GM23338 (cell line): ENCODE data around the gene NELFB. TPM values are rescaled to one million over a fixed set of nuclear protein-coding genes. Genes with fewer than 3 reads are reported as not detected.
A peak's percentile ranks its signal among the peaks of the same experiment; 100 is the strongest.

Experiments used
- ATAC-seq: fragments of 200-7000 bp; cut with Tn5 transposase; 3 replicates; pipeline ENCODE4 v1.9.1; 2020
- DNase-seq: peaks from one replicate; pipeline ENCODE4 v3.0.0-alpha.2; 2015; ENCODE audit warnings: low spot score
- H2AFZ ChIP-seq: fragments of 200-600 bp; sonication (generic); 2 replicates; pipeline ENCODE4 v1.8.0; 2016; ENCODE audit warnings: antibody characterized with exemption, mild to moderate bottlenecking, moderate library complexity
- H3F3A ChIP-seq: fragments of 200-600 bp; sonication (generic); replicated peaks from 2 replicates; pipeline ENCODE4 v1.8.0; 2017; ENCODE audit warnings: antibody characterized with exemption, mixed run types, low read depth
- H3K27ac ChIP-seq: fragments of 200-600 bp; sonication (generic); 2 replicates; pipeline ENCODE4 v1.6.1; 2016; ENCODE audit warnings: low read depth
- H3K27me3 ChIP-seq: fragments of 200-600 bp; sonication (generic); 2 replicates; pipeline ENCODE4 v1.8.0; 2016; ENCODE audit warnings: mild to moderate bottlenecking, mixed run types, moderate library complexity; ENCODE audit not compliant: insufficient read depth
- H3K36me3 ChIP-seq: fragments of 200-600 bp; sonication (generic); 2 replicates; pipeline ENCODE4 v1.8.0; 2016; ENCODE audit warnings: mild to moderate bottlenecking; ENCODE audit not compliant: insufficient read depth
- H3K4me1 ChIP-seq: fragments of 200-600 bp; sonication (generic); 2 replicates; pipeline ENCODE4 v1.8.0; 2016; ENCODE audit warnings: mild to moderate bottlenecking, moderate library complexity; ENCODE audit not compliant: insufficient read depth
- H3K4me2 ChIP-seq: fragments of 200-600 bp; sonication (generic); 2 replicates; pipeline ENCODE4 v1.7.1; 2017; ENCODE audit warnings: mixed run types
- H3K4me3 ChIP-seq: fragments of 200-600 bp; sonication (generic); 2 replicates; pipeline ENCODE4 v1.6.1; 2016; ENCODE audit warnings: mixed run types
- H3K79me2 ChIP-seq: fragments of 200-600 bp; sonication (generic); replicated peaks from 2 replicates; pipeline ENCODE4 v1.8.0; 2017; ENCODE audit warnings: mild to moderate bottlenecking; ENCODE audit not compliant: insufficient read depth
- H3K9me2 ChIP-seq: fragments of 200-600 bp; sonication (generic); 2 replicates; pipeline ENCODE4 v1.8.0; 2017; ENCODE audit not compliant: insufficient read depth
- H4K20me1 ChIP-seq: fragments of 200-600 bp; sonication (generic); replicated peaks from 2 replicates; pipeline ENCODE4 v1.8.0; 2017; ENCODE audit warnings: mild to moderate bottlenecking; ENCODE audit not compliant: insufficient read depth
- H3K27ac Mint-ChIP-seq: 2 replicates; pipeline ENCODE4 v1.8.0; 2020; ENCODE audit warnings: inconsistent platforms, mild to moderate bottlenecking, moderate library complexity, mixed read lengths
- H3K27me3 Mint-ChIP-seq: 3 replicates; pipeline ENCODE4 v1.8.0; 2022; ENCODE audit warnings: low read depth, mild to moderate bottlenecking, moderate library complexity, mixed read lengths, inconsistent platforms; ENCODE audit not compliant: insufficient read depth, poor library complexity
- H3K36me3 Mint-ChIP-seq: 3 replicates; pipeline ENCODE4 v1.8.0; 2021; ENCODE audit warnings: low read depth, mild to moderate bottlenecking, inconsistent platforms, moderate library complexity, mixed read lengths
- H3K4me1 Mint-ChIP-seq: 3 replicates; pipeline ENCODE4 v1.8.0; 2020; ENCODE audit warnings: mild to moderate bottlenecking, inconsistent platforms, mixed read lengths
- H3K4me3 Mint-ChIP-seq: 3 replicates; pipeline ENCODE4 v1.8.0; 2021; ENCODE audit warnings: moderate library complexity, mild to moderate bottlenecking, inconsistent platforms, mixed read lengths
- H3K9me3 Mint-ChIP-seq: 3 replicates; pipeline ENCODE4 v1.8.0; 2020; ENCODE audit warnings: moderate library complexity, mild to moderate bottlenecking, inconsistent platforms, mixed read lengths
- EZH2phosphoT487 ChIP-seq: fragments of 200-600 bp; sonication (generic); IDR thresholded peaks from one replicate; pipeline ENCODE4 v1.8.1; 2018; ENCODE audit warnings: antibody characterized with exemption; ENCODE audit not compliant: unreplicated experiment
- POLR2AphosphoS5 ChIP-seq: IDR thresholded peaks from 2 replicates; pipeline ENCODE4 v1.6.1; 2016; ENCODE audit warnings: antibody characterized with exemption, low read depth
- STAT1 ChIP-seq: IDR thresholded peaks from one replicate; pipeline ENCODE4 v1.6.1; 2016; ENCODE audit warnings: antibody characterized with exemption; ENCODE audit not compliant: unreplicated experiment
- ZNF114 ChIP-seq: fragments of 250-450 bp; sonication (Bioruptor Pico); IDR thresholded peaks from 2 replicates; pipeline ENCODE4 v1.5.0; 2020; ENCODE audit warnings: mild to moderate bottlenecking, moderate library complexity
- ZNF331 ChIP-seq: fragments of 250-450 bp; sonication (Bioruptor Pico); IDR thresholded peaks from 2 replicates; pipeline ENCODE4 v1.5.0; 2020; ENCODE audit warnings: low read depth, mild to moderate bottlenecking, moderate library complexity
- ZNF462 ChIP-seq: fragments of 250-450 bp; sonication (Bioruptor Pico); IDR thresholded peaks from 2 replicates; pipeline ENCODE4 v1.5.0; 2020; ENCODE audit warnings: mild to moderate bottlenecking, moderate library complexity
- polyA plus RNA-seq: library from polyadenylated mRNA; unstranded; fragments of >200 nt; fragmentation: Nextera tagmentation; extraction: Ambion mirVana; gene quantifications from 2 replicates; pipeline ENCODE4 v1.2.1, GENCODE V29; 2016
- total RNA-seq: library from RNA; depleted of rRNA; stranded (reverse); fragments of >200 nt; shearing (Covaris generic); gene quantifications from 2 replicates; pipeline ENCODE4 v1.2.3, GENCODE V29; 2014
- TF ChIP-seq, protein P1 (sequence below), 2 experiments: fragments of 200-600 bp in 1 of 2; sonication (generic) in 1 of 2; conservative IDR thresholded peaks; 2 replicates each; pipeline versions ENCODE4 v1.5.1 to v1.6.1; 2016 to 2017; ENCODE audit warnings: antibody characterized with exemption in 2 of 2, low read depth in 2 of 2, mild to moderate bottlenecking in 2 of 2, moderate library complexity in 1 of 2

The NELFB gene
- total and polyA plus RNA-seq, 2 experiments from 2014 or later, result 30.0 to 97.3 TPM

DNA sequence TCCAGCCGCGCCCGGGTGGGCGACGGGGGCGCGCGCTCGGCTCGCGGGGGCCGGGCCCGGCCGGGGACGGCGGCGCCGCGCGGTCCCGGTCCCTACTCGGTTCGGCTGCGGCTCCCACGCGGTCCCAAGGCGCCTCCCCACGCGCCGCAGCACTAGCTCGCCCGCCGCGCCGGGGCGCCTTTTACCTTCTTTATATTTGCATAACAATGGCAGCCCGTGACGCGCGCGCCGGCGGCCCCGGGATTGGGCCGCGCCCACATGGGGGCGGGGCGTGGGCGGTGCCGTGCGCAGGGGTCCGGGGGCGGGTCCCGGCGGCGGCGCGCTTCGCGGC lies 47.0 kb downstream of the NELFB start, which contains the start of gene NRARP (continued):
- TF ChIP-seq POLR2AphosphoS5, result peak; percentile 83

GRCh38 chr9:137302449-137303150 lies 47.5 kb downstream of the NELFB start:
- peaks cover 24% of the 10 kb centered on the region for H3K27me3 Mint-ChIP-seq
- H3K4me1 Mint-ChIP-seq, result peaks cover 44% of the 10 kb centered on the region
- Histone ChIP-seq H2AFZ (no peak overlapping the region), H3K27me3 (peaks cover 15% of the 10 kb centered on the region), H3K9me2 (no peaks in the 10 kb centered on the region), H3K4me3 (peak overlapping the region; percentile 62), H3K4me1 (peaks cover 42% of the 10 kb centered on the region), H3F3A (peaks cover 21% of the 10 kb centered on the region), H3K36me3 (no peaks in the 10 kb centered on the region), H3K4me2 (peak overlapping the region; percentile 84), H4K20me1 (peaks cover 11% of the 10 kb centered on the region), H3K79me2 (peaks cover 3% of the 10 kb centered on the region; the same call in 1 of the 2 replicates), H3K27ac (no peak overlapping the region)
- H3K36me3 Mint-ChIP-seq, result peaks cover 4% of the 10 kb centered on the region; the same call in 2 of the 3 replicates
- TF ChIP-seq, protein P1, sequence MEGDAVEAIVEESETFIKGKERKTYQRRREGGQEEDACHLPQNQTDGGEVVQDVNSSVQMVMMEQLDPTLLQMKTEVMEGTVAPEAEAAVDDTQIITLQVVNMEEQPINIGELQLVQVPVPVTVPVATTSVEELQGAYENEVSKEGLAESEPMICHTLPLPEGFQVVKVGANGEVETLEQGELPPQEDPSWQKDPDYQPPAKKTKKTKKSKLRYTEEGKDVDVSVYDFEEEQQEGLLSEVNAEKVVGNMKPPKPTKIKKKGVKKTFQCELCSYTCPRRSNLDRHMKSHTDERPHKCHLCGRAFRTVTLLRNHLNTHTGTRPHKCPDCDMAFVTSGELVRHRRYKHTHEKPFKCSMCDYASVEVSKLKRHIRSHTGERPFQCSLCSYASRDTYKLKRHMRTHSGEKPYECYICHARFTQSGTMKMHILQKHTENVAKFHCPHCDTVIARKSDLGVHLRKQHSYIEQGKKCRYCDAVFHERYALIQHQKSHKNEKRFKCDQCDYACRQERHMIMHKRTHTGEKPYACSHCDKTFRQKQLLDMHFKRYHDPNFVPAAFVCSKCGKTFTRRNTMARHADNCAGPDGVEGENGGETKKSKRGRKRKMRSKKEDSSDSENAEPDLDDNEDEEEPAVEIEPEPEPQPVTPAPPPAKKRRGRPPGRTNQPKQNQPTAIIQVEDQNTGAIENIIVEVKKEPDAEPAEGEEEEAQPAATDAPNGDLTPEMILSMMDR (conservative IDR thresholded peaks at IDR 0.05; ENCODE audit: low read depth in 2 of 2), result peak; percentile 33 to 39; a peak in 3 of 4 replicates
- TF ChIP-seq STAT1 (no peak), ZNF114 (CRISPR knock-in tag) (no peak)
- H3K27ac Mint-ChIP-seq, result no peak overlapping the region
- no peaks in the 10 kb centered on the region for H3K9me3 Mint-ChIP-seq
- peak; percentile 84 for DNase-seq
- H3K4me3 Mint-ChIP-seq, result peak overlapping the region; percentile 56
- peak; percentile 11 for ATAC-seq

DNA sequence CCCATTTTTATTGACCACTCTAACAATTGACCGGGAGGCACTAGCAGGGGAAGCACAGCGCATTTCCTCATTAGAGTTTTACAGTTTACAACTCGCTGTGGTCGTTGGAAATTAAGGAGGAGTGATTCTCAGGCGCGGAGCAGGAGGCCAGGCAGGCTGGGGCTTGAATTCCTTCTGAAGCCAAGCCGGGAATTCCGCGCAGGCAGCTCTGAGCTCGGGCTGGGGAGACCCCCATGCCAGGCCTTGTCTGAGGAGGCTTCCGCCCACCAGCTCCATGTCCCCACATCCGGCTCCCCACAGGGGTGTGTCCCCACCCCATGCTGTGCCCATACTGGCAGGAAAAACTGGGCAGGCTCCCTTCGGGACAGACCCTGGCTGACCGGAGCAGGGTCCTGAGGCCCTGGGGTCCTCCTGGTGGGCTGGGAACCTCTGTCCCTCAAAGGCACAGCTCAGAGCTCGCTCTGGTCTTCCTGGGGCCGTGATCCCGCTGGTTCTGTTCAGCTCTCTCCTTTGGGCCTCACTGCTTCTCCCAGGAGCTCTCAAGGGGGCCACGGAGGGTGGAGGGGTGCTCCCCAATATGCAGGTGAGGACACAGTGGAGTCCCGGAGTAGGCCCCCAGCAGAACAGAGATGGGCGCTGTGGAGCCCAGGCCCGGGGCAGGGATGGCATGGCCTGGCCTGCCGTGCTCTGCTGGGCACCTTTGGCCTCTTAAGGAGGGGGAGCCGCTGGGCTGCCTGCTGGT lies 48.2 kb downstream of the NELFB start:
- Histone ChIP-seq H2AFZ (no peak overlapping the region), H3K36me3 (no peaks in the 10 kb centered on the region), H3F3A (peaks cover 18% of the 10 kb centered on the region), H3K9me2 (no peaks in the 10 kb centered on the region), H3K27me3 (peaks cover 13% of the 10 kb centered on the region), H3K4me3 (peak overlapping the region; percentile 62), H4K20me1 (peaks cover 9% of the 10 kb centered on the region), H3K4me2 (peak overlapping the region; percentile 84), H3K27ac (no peak overlapping the region), H3K4me1 (peaks cover 37% of the 10 kb centered on the region), H3K79me2 (peaks cover 3% of the 10 kb centered on the region; the same call in 1 of the 2 replicates)
- Mint-ChIP-seq H3K4me1 (peaks cover 40% of the 10 kb centered on the region), H3K27me3 (peaks cover 23% of the 10 kb centered on the region), H3K36me3 (peaks cover 4% of the 10 kb centered on the region; the same call in 2 of the 3 replicates), H3K9me3 (no peaks in the 10 kb centered on the region), H3K27ac (no peak overlapping the region), H3K4me3 (peak overlapping the region; percentile 56)
- DNase-seq (peak; percentile 70), ATAC-seq (no peak)
- no peak for TF ChIP-seq ZNF462 (CRISPR knock-in tag)
- TF ChIP-seq ZNF331 (CRISPR knock-in tag), result no peak
- TF ChIP-seq EZH2phosphoT487, result no peak
- no peak for TF ChIP-seq STAT1
- no peak for TF ChIP-seq POLR2AphosphoS5
- TF ChIP-seq, protein P1 (conservative IDR thresholded peaks at IDR 0.05; ENCODE audit: low read depth in 2 of 2), result no peak
